Erythroblast (primary cell): Measurements from ENCODE around the gene PNMA6F.

ENCODE experiments used
- GATA1 ChIP-seq: IDR thresholded peaks from 2 replicates; pipeline ENCODE4 v1.6.1; 2011; ENCODE audit warnings: low read depth, mild to moderate bottlenecking, control low read depth, low read length, moderate library complexity
- POLR2A ChIP-seq: IDR thresholded peaks from 2 replicates; pipeline ENCODE4 v1.6.1; 2011; ENCODE audit warnings: mild to moderate bottlenecking, low read length

DNA sequence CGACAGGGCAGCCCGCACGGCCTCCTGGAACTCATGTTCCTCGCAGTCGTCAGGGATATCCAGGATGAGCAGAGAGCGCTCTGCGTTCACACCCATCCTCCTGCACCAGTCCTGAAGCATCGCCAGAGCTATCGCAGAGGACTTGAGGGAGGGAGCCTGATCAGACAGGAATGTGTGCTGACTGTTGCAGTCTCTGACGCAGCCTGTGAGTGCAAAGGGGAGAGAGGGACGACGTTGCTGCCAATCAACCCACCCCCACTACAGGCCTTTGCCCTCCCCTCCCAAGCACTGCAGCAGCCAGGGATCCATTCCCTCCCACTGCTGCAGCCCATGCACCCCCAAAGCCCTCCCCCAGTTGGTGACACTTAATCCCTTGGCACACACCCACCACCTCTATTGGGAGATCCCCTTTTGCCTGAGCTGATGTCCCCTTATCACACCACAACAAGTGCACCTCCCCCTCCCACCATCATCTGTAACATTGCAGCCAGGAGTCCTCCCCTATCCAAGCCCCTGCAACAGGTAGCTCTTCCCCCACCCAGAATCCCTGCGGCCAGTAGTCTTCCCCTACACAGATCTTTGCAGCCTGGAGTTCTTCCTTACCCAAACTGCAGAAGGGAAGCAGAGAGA lies 897 bp downstream of the PNMA6F start:
- TF ChIP-seq POLR2A = no peak
- no peak for TF ChIP-seq GATA1
